ENCODE results near the gene SIT1. TPM values are rescaled to one million over a fixed set of nuclear protein-coding genes. Genes with fewer than 3 reads are reported as not detected.

Gene SIT1
- total RNA-seq, 2 experiments from 2014 or later: 121 to 176 TPM

DNA sequence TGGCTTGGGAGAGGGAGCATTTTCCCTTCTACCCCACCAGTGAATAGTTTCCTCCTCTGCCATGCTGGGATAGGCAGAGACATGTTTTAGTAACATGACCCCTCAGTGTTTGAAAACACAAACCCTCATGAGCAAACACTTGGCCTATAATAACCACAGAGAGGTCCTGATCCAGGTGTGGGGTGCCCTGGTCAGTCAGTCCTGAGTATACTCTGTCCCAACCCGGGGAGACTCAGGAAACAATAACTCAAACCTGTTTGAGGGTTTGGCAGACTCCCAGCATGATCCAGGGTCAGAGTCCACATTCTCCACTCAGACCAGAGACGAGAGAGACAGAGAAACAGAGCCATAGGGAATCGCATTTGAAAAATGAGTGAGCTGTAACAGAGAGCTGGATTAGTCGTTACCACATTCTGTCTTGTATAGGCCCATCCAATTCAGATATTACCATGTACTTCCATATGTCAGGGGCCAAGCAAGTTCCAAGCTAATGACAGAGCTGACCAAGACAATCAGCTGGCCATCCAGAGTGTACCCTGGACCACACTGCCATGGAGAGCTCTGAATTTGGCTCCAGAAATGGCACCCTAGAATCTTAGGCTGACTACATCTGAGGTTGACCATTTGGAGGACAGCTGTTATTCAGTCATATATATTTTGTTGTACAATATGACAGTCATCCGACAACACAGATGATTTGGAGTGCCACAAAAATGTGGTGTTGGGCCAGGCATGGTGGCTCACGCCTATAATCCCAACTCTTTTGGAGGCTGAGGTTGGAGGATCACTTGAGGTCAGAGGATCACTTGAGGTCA, 18.8 kb upstream of the SIT1 start:
- H3K9me3 ChIP-seq (ENCODE audit: low read length): no peaks in the 10 kb centered on the region
- CTCF ChIA-PET (ENCODE audit: unreplicated experiment): interaction anchor here (0.5 to 0.9 kb wide), 2 partner anchors 11 to 15 kb away, joined by 4 to 6 read pairs; no protein-coding TSS in a partner anchor
- POLR2A ChIA-PET: interaction anchor here (0.6 to 1.6 kb wide), 5 partner anchors 11 to 49 kb away, joined by 3 to 8 read pairs (median 3); partner anchors contain the start of genes CCDC107, RMRP and SIT1
- BruUV-seq (replicated peaks): no TSS peak
- no peaks in the 10 kb centered on the region for H3K9me2 ChIP-seq (ENCODE audit: insufficient read depth, low read length)
- no peaks in the 10 kb centered on the region; the same call in 1 of the 2 replicates for H3K79me2 ChIP-seq (ENCODE audit: insufficient read depth, low read depth, low read length)
- peaks cover 22% of the 10 kb centered on the region for H3K4me1 ChIP-seq (ENCODE audit: insufficient read depth, low read length, poor library complexity, severe bottlenecking)
- H3K4me3 ChIP-seq (ENCODE audit: low read depth, low read length, poor library complexity, severe bottlenecking): no peak overlapping the region
- H2AFZ ChIP-seq (ENCODE audit: low read length): no peak overlapping the region
- no peak overlapping the region for H3K4me2 ChIP-seq (ENCODE audit: low read length)
- H4K20me1 ChIP-seq (ENCODE audit: insufficient read depth, low read length): no peaks in the 10 kb centered on the region
- TF ChIP-seq CTCF (conservative IDR thresholded peaks at IDR 0.05; ENCODE audit: low read length) (no peak), EZH2phosphoT487 (IDR thresholded peaks at IDR 0.05; ENCODE audit: borderline replicate concordance, low read depth, low read length) (no peak)
- intact Hi-C loops (cut with micrococcal nuclease; ENCODE audit: unreplicated experiment): no loop called here
- no peak for DNase-seq (ENCODE audit: low spot score)
- H3K27ac ChIP-seq (ENCODE audit: low read depth, low read length, poor library complexity, severe bottlenecking): no peak overlapping the region
- H3K36me3 ChIP-seq (ENCODE audit: insufficient read depth, low read length): no peaks in the 10 kb centered on the region

- H2AFZ ChIP-seq (ENCODE audit: low read length): no peak overlapping the region
- no peak overlapping the region for H3K4me3 ChIP-seq (ENCODE audit: low read depth, low read length, poor library complexity, severe bottlenecking)
- H3K36me3 ChIP-seq (ENCODE audit: insufficient read depth, low read length): peaks cover 5% of the 10 kb centered on the region
- BruUV-seq (replicated peaks): no TSS peak
- no peak for TF ChIP-seq CTCF (conservative IDR thresholded peaks at IDR 0.05; ENCODE audit: low read length)
- TF ChIP-seq EZH2phosphoT487 (IDR thresholded peaks at IDR 0.05; ENCODE audit: borderline replicate concordance, low read depth, low read length): no peak
- H3K27ac ChIP-seq (ENCODE audit: low read depth, low read length, poor library complexity, severe bottlenecking): no peak overlapping the region
- ChIA-PET CTCF (ENCODE audit: unreplicated experiment) (no interaction called here), POLR2A (interaction anchor here (0.7 kb wide), 1 partner anchor 22 kb away, joined by 5 read pairs; no protein-coding TSS in a partner anchor)
- H3K4me2 ChIP-seq (ENCODE audit: low read length): no peak overlapping the region
- no peaks in the 10 kb centered on the region for H4K20me1 ChIP-seq (ENCODE audit: insufficient read depth, low read length)
- H3K9me3 ChIP-seq (ENCODE audit: low read length): no peaks in the 10 kb centered on the region
- intact Hi-C loops (cut with micrococcal nuclease; ENCODE audit: unreplicated experiment): no loop called here
- H3K9me2 ChIP-seq (ENCODE audit: insufficient read depth, low read length): no peaks in the 10 kb centered on the region
- H3K79me2 ChIP-seq (ENCODE audit: insufficient read depth, low read depth, low read length): peaks cover 13% of the 10 kb centered on the region; the same call in 1 of the 2 replicates
- DNase-seq (ENCODE audit: low spot score): no peak
- H3K4me1 ChIP-seq (ENCODE audit: insufficient read depth, low read length, poor library complexity, severe bottlenecking): peaks cover 31% of the 10 kb centered on the region
Observed at GRCh38 chr9:35667939-35668338, 17.2 kb upstream of the SIT1 start.

DNA sequence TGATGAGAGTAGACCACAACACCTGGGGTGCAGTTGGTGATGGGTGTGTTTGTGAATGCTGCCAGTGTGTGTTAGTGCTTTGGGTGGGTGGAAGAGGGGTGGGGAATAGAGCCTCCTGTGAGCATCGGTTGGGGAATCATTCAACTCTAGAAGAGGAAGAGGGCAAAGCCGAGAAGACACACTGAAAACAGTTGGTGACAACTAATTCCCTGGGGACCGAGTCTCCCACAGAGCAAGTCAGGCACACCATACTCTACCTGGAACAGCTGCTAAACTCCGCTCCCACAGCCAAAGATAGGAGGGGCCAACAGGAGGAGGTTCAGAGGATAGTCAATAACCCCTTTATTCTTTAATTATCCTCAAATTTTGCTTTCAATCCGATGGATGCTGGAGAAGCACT, 15.8 kb upstream of the SIT1 start:
- H4K20me1 ChIP-seq (ENCODE audit: insufficient read depth, low read length): no peaks in the 10 kb centered on the region
- H3K27ac ChIP-seq (ENCODE audit: low read depth, low read length, poor library complexity, severe bottlenecking): no peak overlapping the region
- H2AFZ ChIP-seq (ENCODE audit: low read length): no peak overlapping the region
- intact Hi-C loops (cut with micrococcal nuclease; ENCODE audit: unreplicated experiment): no loop called here
- H3K36me3 ChIP-seq (ENCODE audit: insufficient read depth, low read length): peaks cover 19% of the 10 kb centered on the region
- H3K4me1 ChIP-seq (ENCODE audit: insufficient read depth, low read length, poor library complexity, severe bottlenecking): peaks cover 45% of the 10 kb centered on the region
- H3K4me2 ChIP-seq (ENCODE audit: low read length): peak overlapping the region; percentile 99
- ChIA-PET CTCF (ENCODE audit: unreplicated experiment) (no interaction called here), POLR2A (interaction anchor here (0.7 to 3.4 kb wide), 5 partner anchors 19 to 1744 kb away, joined by 3 to 27 read pairs (median 5); no protein-coding TSS in a partner anchor)
- H3K79me2 ChIP-seq (ENCODE audit: insufficient read depth, low read depth, low read length): peaks cover 14% of the 10 kb centered on the region; the same call in 1 of the 2 replicates
- DNase-seq (ENCODE audit: low spot score): peak; percentile 53
- BruUV-seq (replicated peaks): no TSS peak
- H3K9me3 ChIP-seq (ENCODE audit: low read length): no peaks in the 10 kb centered on the region
- H3K9me2 ChIP-seq (ENCODE audit: insufficient read depth, low read length): no peaks in the 10 kb centered on the region
- peak overlapping the region; percentile 1 for H3K4me3 ChIP-seq (ENCODE audit: low read depth, low read length, poor library complexity, severe bottlenecking)
- TF ChIP-seq CTCF (conservative IDR thresholded peaks at IDR 0.05; ENCODE audit: low read length): no peak
- TF ChIP-seq EZH2phosphoT487 (IDR thresholded peaks at IDR 0.05; ENCODE audit: borderline replicate concordance, low read depth, low read length): no peak

All from OCI-LY7 (cell line).